Peyer's patch (tissue), 4 donors: ENCODE results near the gene KCNMA1.

ENCODE experiments used
- CTCF ChIP-seq, 6 experiments: fragments of 450-650 bp in 4 of 6; fragments of 200-600 bp in 2 of 6; sonication (generic) in 1 of 6; IDR thresholded peaks; one replicate each; pipeline ENCODE4 v1.5.1; 2017 to 2019; ENCODE audit warnings: antibody characterized with exemption in 6 of 6, mild to moderate bottlenecking in 3 of 6, moderate library complexity in 1 of 6
- POLR2A ChIP-seq, 2 donors: fragments of 450-650 bp; IDR thresholded peaks; one replicate each; pipeline ENCODE4 v1.5.1; 2017; ENCODE audit warnings: antibody characterized with exemption in 2 of 2, mild to moderate bottlenecking in 2 of 2, moderate library complexity in 2 of 2

GRCh38 chr10:77578583-77579227 is 58.9 kb downstream of the KCNMA1 start:
- no peak for TF ChIP-seq CTCF (IDR thresholded peaks at IDR 0.05)
- TF ChIP-seq POLR2A (IDR thresholded peaks at IDR 0.05), result no peak
